Karpas-422 (cell line): Measurements from ENCODE around the gene PDZD4. TPM values are rescaled to one million over a fixed set of nuclear protein-coding genes. Genes with fewer than 3 reads are reported as not detected.

Experiments used
- DNase-seq: peaks from one replicate; pipeline ENCODE4 v3.0.0-alpha.2; 2015
- H2AFZ ChIP-seq: fragments of 200-600 bp; sonication (generic); 2 replicates; pipeline ENCODE4 v1.6.1; 2014; ENCODE audit warnings: antibody characterized with exemption, low read length, mixed read lengths
- H3K27ac ChIP-seq: fragments of 200-600 bp; sonication (generic); 2 replicates; pipeline ENCODE4 v1.5.1; 2014; ENCODE audit warnings: mild to moderate bottlenecking, low read length, moderate library complexity
- H3K27me3 ChIP-seq: fragments of 200-600 bp; sonication (generic); 2 replicates; pipeline ENCODE4 v1.6.1; 2014; ENCODE audit warnings: low read length, mixed read lengths
- H3K36me3 ChIP-seq: fragments of 200-600 bp; sonication (generic); 2 replicates; pipeline ENCODE4 v1.6.1; 2014; ENCODE audit warnings: low read length, mixed read lengths; ENCODE audit not compliant: insufficient read depth
- H3K4me1 ChIP-seq: fragments of 200-600 bp; sonication (generic); 2 replicates; pipeline ENCODE4 v1.6.1; 2014; ENCODE audit warnings: mild to moderate bottlenecking, low read length, mixed read lengths
- H3K4me2 ChIP-seq: fragments of 200-600 bp; sonication (generic); 2 replicates; pipeline ENCODE4 v1.6.1; 2014; ENCODE audit warnings: low read length, low read depth, mild to moderate bottlenecking; ENCODE audit not compliant: poor library complexity, severe bottlenecking
- H3K4me3 ChIP-seq: fragments of 200-600 bp; sonication (generic); 2 replicates; pipeline ENCODE4 v1.5.1; 2014; ENCODE audit warnings: mild to moderate bottlenecking, antibody characterized with exemption, low read length, mixed read lengths
- H3K79me2 ChIP-seq: fragments of 200-600 bp; sonication (generic); 2 replicates; pipeline ENCODE4 v1.6.1; 2014; ENCODE audit warnings: mild to moderate bottlenecking, low read length, mixed read lengths
- H3K9ac ChIP-seq: fragments of 200-600 bp; sonication (generic); 2 replicates; pipeline ENCODE4 v1.6.0; 2014; ENCODE audit warnings: low read length
- H3K9me2 ChIP-seq: fragments of 200-600 bp; sonication (generic), shearing (Covaris generic); replicated peaks from 2 replicates; pipeline ENCODE4 v1.6.0; 2014; ENCODE audit warnings: mild to moderate bottlenecking, low read length, moderate library complexity; ENCODE audit not compliant: insufficient read depth
- H3K9me3 ChIP-seq: fragments of 300-700, 200-600 bp; sonication (generic); 2 replicates; pipeline ENCODE4 v1.6.1; 2014; ENCODE audit warnings: low read length, mixed read lengths
- H4K20me1 ChIP-seq: fragments of 200-600 bp; sonication (generic); 2 replicates; pipeline ENCODE4 v1.6.1; 2014; ENCODE audit warnings: mild to moderate bottlenecking, antibody characterized with exemption, low read length, low read depth; ENCODE audit not compliant: insufficient read depth
- total RNA-seq: library from RNA; depleted of rRNA; stranded (reverse); fragments of >200 nt; shearing (Covaris generic); gene quantifications from 2 replicates; pipeline ENCODE4 v1.2.3, GENCODE V29; 2014; ENCODE audit warnings: low replicate concordance; rRNA removed

PDZD4 gene
- total RNA-seq, 1 experiment from 2014 or later = not detected

- Histone ChIP-seq H3K79me2 (no peaks in the 10 kb centered on the region), H3K4me1 (no peaks in the 10 kb centered on the region), H3K36me3 (no peaks in the 10 kb centered on the region), H3K4me3 (no peak within 1 kb of the TSS), H3K4me2 (no peak within 1 kb of the TSS), H3K9me2 (no peaks in the 10 kb centered on the region), H3K9me3 (no peaks in the 10 kb centered on the region), H3K27ac (no peak within 1 kb of the TSS), H4K20me1 (0 out of 2 replicates have a peak, but pooled peaks cover 4% of the 10 kb centered on the region), H3K27me3 (no peaks in the 10 kb centered on the region), H3K9ac (no peak within 1 kb of the TSS), H2AFZ (no peak within 1 kb of the TSS)
- DNase-seq = peak; percentile 87
Measured at GRCh38 chrX:153763989-153764755, 66.2 kb downstream of the PDZD4 start, which contains the start of gene PLXNB3. PLXNB3 (plus strand) TSS chrX:153764249; CDS start chrX:153765536, 1,287 bp downstream.

DNA sequence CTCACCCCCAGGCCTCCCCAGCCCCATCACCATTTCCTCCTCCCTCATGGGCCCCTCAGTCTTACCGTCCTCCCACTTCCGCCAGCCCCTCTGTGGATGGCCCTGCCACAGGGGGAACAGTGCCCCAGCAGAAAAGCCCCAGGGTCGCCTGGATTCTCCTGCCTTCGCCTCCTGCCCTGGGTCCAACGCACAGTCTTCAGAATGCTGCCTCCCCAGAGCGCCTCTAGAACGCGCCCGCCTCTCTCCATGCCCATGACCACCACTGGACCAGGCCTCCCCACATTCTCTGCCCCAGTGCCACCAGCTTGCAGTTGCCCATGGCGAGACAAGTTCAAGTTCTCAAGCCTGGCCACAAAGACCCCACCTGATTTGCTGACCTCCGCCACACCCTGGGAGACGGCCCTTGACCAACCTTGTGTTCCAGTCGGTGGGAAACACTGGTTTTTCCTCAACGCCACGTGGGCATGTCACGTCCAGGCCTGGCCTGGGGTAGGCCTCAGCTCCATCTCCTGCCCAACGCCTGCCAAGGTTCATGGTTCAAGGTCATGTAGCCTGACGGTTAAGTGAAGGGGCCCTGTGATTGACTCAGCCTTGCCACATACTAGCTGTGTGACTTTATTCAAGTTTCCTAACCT lies 66.9 kb downstream of the PDZD4 start:
- H3K9me2 ChIP-seq = no peaks in the 10 kb centered on the region
- H3K4me2 ChIP-seq = no peak overlapping the region
- no peaks in the 10 kb centered on the region for H3K79me2 ChIP-seq
- H3K27me3 ChIP-seq = no peaks in the 10 kb centered on the region
- H4K20me1 ChIP-seq = 0 out of 2 replicates have a peak, but pooled peaks cover 4% of the 10 kb centered on the region
- peaks cover 3% of the 10 kb centered on the region; the same call in 1 of the 2 replicates for H3K4me1 ChIP-seq
- no peaks in the 10 kb centered on the region for H3K36me3 ChIP-seq
- no peak overlapping the region for H3K4me3 ChIP-seq
- no peak overlapping the region for H3K9ac ChIP-seq
- no peaks in the 10 kb centered on the region for H3K9me3 ChIP-seq
- DNase-seq = no peak
- no peak overlapping the region for H2AFZ ChIP-seq
- no peak overlapping the region for H3K27ac ChIP-seq

DNA sequence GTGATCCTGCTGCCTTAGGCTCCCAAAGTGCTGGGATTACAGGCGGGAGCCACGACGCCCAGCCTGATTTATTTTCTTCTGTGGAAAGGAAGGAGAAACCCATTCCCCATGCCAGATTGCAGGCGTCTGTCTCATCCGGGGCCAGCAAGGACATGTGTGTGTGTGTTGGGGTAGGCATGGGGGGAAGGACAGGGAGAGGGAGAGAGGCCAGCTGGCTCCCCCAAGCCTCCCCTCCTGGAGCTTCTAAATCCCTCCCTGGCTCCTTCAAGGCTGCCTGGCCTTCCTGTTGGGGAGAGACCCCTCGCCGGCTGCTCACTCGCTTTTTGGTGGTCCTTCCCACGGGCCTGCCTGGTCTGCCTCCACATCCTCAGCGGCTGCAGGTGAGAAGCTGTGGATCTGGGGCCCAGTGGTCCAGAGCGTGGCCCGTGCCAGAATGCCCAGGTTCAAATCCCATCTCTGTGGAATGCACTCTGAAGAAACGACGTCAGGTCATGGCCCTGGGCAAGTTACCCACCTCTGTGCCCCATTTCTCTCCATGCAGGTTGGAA lies 67.6 kb downstream of the PDZD4 start:
- H3K4me3 ChIP-seq = no peak overlapping the region
- 0 out of 2 replicates have a peak, but pooled peaks cover 4% of the 10 kb centered on the region for H4K20me1 ChIP-seq
- no peak for DNase-seq
- no peaks in the 10 kb centered on the region for H3K79me2 ChIP-seq
- peaks cover 3% of the 10 kb centered on the region; the same call in 1 of the 2 replicates for H3K4me1 ChIP-seq
- H3K9me2 ChIP-seq = no peaks in the 10 kb centered on the region
- H2AFZ ChIP-seq = no peak overlapping the region
- H3K27ac ChIP-seq = no peak overlapping the region
- no peak overlapping the region for H3K9ac ChIP-seq
- H3K36me3 ChIP-seq = no peaks in the 10 kb centered on the region
- H3K27me3 ChIP-seq = no peaks in the 10 kb centered on the region
- no peaks in the 10 kb centered on the region for H3K9me3 ChIP-seq
- no peak overlapping the region for H3K4me2 ChIP-seq

- H3K4me3 ChIP-seq = no peak overlapping the region
- no peak overlapping the region for H2AFZ ChIP-seq
- DNase-seq = peak; percentile 49
- 0 out of 2 replicates have a peak, but pooled peaks cover under 1% of the 10 kb centered on the region for H4K20me1 ChIP-seq
- peaks cover 3% of the 10 kb centered on the region; the same call in 1 of the 2 replicates for H3K4me1 ChIP-seq
- H3K27ac ChIP-seq = no peak overlapping the region
- no peaks in the 10 kb centered on the region for H3K27me3 ChIP-seq
- H3K79me2 ChIP-seq = no peaks in the 10 kb centered on the region
- no peaks in the 10 kb centered on the region for H3K9me2 ChIP-seq
- no peaks in the 10 kb centered on the region for H3K36me3 ChIP-seq
- no peak overlapping the region for H3K9ac ChIP-seq
- H3K4me2 ChIP-seq = no peak overlapping the region
- H3K9me3 ChIP-seq = no peaks in the 10 kb centered on the region
Measured at GRCh38 chrX:153761863-153762262, 68.5 kb downstream of the PDZD4 start.

GRCh38 chrX:153755136-153755535 lies 75.2 kb downstream of the PDZD4 start:
- no peak overlapping the region for H3K4me3 ChIP-seq
- no peak overlapping the region for H3K27ac ChIP-seq

More at GRCh38 chrX:153755136-153755535, 75.2 kb downstream of the PDZD4 start:
- H4K20me1 ChIP-seq = 0 out of 2 replicates have a peak, but pooled peaks cover 5% of the 10 kb centered on the region
- no peaks in the 10 kb centered on the region for H3K9me2 ChIP-seq
- no peak overlapping the region for H3K4me2 ChIP-seq
- H2AFZ ChIP-seq = no peak overlapping the region
- no peaks in the 10 kb centered on the region for H3K36me3 ChIP-seq
- no peaks in the 10 kb centered on the region for H3K27me3 ChIP-seq
- H3K9me3 ChIP-seq = no peaks in the 10 kb centered on the region
- H3K9ac ChIP-seq = no peak overlapping the region
- no peaks in the 10 kb centered on the region for H3K79me2 ChIP-seq
- peaks cover 16% of the 10 kb centered on the region for H3K4me1 ChIP-seq
- peak; percentile 51 for DNase-seq

Other genes starting within 250 kb of the PDZD4 start
- gene CCNQ, start 231.4 kb downstream of the PDZD4 start, total RNA-seq = 29.1 and 55.4 TPM in 2 replicates
- gene DUSP9, start 183.3 kb downstream of the PDZD4 start, total RNA-seq = not detected in 2 replicates
- not detected in 2 replicates for gene PNCK, start 156.7 kb downstream of the PDZD4 start, total RNA-seq
- gene SLC6A8, start 142.6 kb downstream of the PDZD4 start, total RNA-seq = 0.14 TPM in 1 of 2 replicates, not detected in the other
- 99.7 and 110 TPM in 2 replicates for gene BCAP31, start 106.2 kb downstream of the PDZD4 start, total RNA-seq
- gene ABCD1, start 105.7 kb downstream of the PDZD4 start, total RNA-seq = 1.9 and 4.1 TPM in 2 replicates
- not detected in 2 replicates for gene PLXNB3, start 66.3 kb downstream of the PDZD4 start, total RNA-seq
- gene SRPK3, start 49.5 kb downstream of the PDZD4 start, total RNA-seq = not detected in 2 replicates
- gene IDH3G, start 36.2 kb downstream of the PDZD4 start, total RNA-seq = 46.5 and 80.7 TPM in 2 replicates
- gene SSR4, start 35.9 kb downstream of the PDZD4 start, total RNA-seq = 249 and 310 TPM in 2 replicates
- gene L1CAM, start 55.6 kb upstream of the PDZD4 start, total RNA-seq = not detected in 2 replicates
- gene AVPR2, start 74.1 kb upstream of the PDZD4 start, total RNA-seq = not detected in 2 replicates
- gene ARHGAP4, start 95.7 kb upstream of the PDZD4 start, total RNA-seq = 104 and 218 TPM in 2 replicates
- gene NAA10, start 104.5 kb upstream of the PDZD4 start, total RNA-seq = 103 and 144 TPM in 2 replicates
- 0.22 and 0.26 TPM in 2 replicates for gene RENBP, start 114.1 kb upstream of the PDZD4 start, total RNA-seq
- 16.8 and 29.4 TPM in 2 replicates for gene HCFC1, start 141.3 kb upstream of the PDZD4 start, total RNA-seq
- gene TMEM187, start 142.2 kb upstream of the PDZD4 start, total RNA-seq = 1.5 and 3.9 TPM in 2 replicates
- gene IRAK1, start 189.4 kb upstream of the PDZD4 start, total RNA-seq = 76.0 and 131 TPM in 2 replicates